Spleen (tissue), 7 donors: ENCODE data around the gene NHLH1.

Experiments used
- CTCF ChIP-seq, 11 experiments: fragments of 200-600 bp in 7 of 11; fragments of 450-650 bp in 4 of 11; sonication (generic) in 4 of 11; IDR thresholded peaks in 8 of 11; conservative IDR thresholded peaks in 3 of 11; 1 replicate in 7 of 11; 2 replicates in 4 of 11; pipeline versions ENCODE4 v1.4.0 to v1.8.0; 2016 to 2021; ENCODE audit warnings: antibody characterized with exemption in 11 of 11, inconsistent platforms in 4 of 11, mild to moderate bottlenecking in 1 of 11
- POLR2A ChIP-seq, 3 donors: fragments of 450-650 bp; IDR thresholded peaks; one replicate each; pipeline ENCODE4 v1.5.1; 2017; ENCODE audit warnings: antibody characterized with exemption in 3 of 3, mild to moderate bottlenecking in 1 of 3
- POLR2AphosphoS5 ChIP-seq, 3 donors: sonication (generic); formaldehyde crosslinking; IDR thresholded peaks; one replicate each; pipeline ENCODE4 v1.5.1; 2017; ENCODE audit warnings: antibody characterized with exemption in 3 of 3
- donor health status: DM: no; HTN: no; CAD: no; lungs with moderate emphysema.
- donor health status: DM: no; HTN: no; CAD: no.
- donor health status: DM: no; HTN: no; CAD: no.

GRCh38 chr1:160421881-160422280 lies 55.0 kb downstream of the NHLH1 start:
- TF ChIP-seq CTCF (IDR thresholded peaks at IDR 0.05 in 8 of 11, conservative IDR thresholded peaks at IDR 0.05 in 3 of 11) (no peak), POLR2AphosphoS5 (IDR thresholded peaks at IDR 0.05) (no peak), POLR2A (IDR thresholded peaks at IDR 0.05) (no peak)
